ENCODE measurements around the gene KRTAP5-6.
"Not testable (repeated sequence)": the region's sequence is repeated elsewhere in the genome, so short reads cannot be mapped to it uniquely, and the experiment has no call there.

The KRTAP5-6 gene

DNA sequence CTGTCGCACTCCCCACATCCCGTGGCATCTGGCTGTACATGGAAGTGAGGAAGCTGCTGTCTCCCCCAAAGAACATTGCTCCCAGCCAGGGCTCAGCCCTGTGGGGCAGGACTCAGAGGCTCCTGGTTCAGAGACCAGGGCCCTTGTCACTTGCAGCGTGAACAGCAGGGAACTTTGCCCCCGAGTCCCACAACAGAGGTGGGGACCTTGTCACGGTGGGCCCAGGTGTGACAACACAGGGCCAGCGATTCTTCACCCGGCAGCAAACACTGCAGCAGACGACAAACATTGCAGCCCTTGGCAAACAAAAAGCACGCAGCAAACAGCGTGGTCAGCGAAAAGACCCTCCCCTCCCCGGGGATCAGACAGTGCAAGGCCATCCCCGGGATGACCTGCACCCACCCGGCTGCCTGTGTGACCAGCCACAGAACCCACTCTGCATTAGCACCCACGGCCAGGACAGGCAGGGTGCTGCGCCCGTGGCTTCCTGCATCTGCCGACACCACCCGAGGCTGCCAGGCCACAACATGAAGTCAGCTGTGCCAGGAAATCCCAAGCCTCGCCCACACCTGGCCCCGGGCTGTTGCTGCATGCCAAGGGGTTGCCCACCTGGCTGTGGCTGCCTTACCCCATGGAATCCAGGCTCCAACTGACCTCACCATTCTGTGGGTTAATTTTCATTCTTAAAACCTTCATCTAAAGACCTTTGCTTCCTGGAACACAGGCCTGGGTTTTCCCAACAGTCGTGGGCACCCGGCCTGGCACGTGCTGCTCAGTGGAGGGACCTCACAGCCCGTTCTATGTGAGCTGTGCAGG is 35.3 kb upstream of the KRTAP5-6 start:
- not testable (repeated sequence) for DNase-seq (ENCODE audit: low read depth in 2 of 2)

DNA sequence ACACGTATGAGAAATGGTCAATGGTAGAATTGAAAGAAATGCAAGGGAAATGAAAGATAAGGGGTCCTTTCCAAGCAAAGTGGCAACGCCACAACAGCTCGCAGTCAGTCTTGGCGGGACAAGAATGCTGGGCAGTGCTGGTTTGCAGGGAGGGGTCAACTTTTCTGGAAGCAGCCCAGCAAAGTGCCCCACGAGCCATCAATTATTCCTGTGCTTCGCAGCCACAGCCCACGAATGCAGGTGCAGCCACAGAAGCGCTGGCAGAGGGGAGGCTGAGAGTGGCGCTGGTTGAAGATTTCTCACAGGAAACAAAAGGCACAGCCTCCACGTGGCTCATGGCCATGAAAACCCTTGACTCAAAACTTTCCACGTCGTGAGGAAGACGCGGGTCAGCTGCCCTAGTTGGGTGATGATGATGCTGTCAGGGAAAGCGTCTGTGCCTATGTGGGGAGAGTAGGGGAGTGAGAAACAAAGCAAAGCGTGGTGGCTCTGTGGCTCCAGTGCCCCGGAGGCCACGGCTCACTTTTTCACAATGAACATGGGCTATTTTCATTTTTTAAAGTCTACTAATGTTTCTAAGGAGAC is 34.2 kb upstream of the KRTAP5-6 start:
- not testable (repeated sequence) for DNase-seq (ENCODE audit: low read depth in 2 of 2)

DNA sequence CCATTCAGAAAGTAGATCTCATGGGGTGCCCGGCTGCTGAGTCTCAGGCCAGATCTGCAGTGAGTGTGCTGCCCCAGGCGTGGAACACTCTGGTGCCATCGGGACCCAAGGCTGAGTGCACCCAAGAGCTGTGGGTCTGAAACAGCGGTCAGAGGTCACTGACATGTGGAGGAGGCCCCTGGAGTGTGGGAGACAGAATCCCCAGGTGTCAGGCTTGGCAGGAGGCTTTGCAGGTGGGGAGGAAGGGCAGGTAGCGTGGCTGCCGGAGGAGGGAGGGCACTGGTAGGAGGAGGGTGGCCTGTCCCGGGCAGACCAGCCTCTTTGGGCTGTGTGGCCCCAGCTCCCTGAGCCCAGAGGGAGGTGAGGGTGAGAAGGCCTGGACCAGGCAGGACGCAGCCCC is 31.7 kb upstream of the KRTAP5-6 start:
- DNase-seq (ENCODE audit: low read depth in 2 of 2) = no peak

DNA sequence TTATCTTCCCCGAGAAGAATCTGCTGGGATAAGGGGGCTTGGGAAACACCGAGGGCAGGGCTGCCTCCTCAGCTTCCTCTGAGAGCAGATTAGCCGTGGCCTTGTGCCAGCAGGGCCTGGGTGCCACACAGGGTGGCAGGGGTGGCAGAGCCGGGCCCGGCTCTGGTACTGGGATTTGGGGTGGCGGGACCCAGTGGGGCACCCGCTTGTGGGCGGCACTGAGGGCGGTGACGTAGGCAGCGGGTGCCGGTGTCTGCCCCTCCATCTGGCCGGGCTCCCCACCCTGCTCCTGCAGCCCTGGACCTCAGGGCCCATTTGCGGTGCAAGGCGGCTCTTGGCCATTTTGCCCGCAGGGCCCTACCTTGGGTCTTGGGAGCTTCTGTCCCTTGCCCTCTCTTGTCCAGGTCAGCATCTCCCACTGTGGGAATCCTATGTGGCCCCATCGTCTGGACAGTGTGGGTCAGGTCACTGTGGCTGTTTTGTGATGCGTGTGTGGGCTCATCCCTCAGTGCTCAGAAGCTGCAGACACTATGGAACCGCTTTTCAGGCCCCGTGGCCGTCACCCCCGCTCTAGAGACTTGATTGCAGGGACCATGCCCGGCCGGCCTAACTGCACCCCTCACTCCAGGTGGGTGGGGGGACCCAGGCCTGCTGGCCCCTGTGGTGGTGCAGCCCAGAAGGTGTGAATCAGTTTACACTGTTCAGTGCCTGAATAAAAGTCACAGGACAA is 29.7 kb upstream of the KRTAP5-6 start:
- DNase-seq (ENCODE audit: low read depth in 2 of 2) = no peak

DNA sequence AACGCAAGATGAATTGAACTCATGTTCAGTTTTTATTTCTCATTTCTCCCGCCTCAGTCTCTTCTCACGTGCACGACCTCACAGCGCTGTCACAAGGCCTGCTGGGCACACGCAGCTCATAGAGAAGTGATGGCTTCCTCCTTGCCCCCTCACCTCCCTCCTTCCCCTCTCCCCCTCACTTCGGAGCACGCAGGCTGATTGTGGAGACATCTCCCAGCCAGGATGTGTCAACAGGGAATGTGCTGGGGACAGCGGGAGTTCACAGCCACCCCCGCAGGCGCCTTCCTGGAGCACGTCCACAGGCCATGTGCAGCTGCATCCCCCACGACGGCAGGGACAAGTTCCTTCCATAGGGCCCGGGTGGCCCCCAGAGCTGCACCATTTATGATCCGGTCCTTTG is 29.1 kb upstream of the KRTAP5-6 start:
- no peak for DNase-seq (ENCODE audit: low read depth in 2 of 2)

DNA sequence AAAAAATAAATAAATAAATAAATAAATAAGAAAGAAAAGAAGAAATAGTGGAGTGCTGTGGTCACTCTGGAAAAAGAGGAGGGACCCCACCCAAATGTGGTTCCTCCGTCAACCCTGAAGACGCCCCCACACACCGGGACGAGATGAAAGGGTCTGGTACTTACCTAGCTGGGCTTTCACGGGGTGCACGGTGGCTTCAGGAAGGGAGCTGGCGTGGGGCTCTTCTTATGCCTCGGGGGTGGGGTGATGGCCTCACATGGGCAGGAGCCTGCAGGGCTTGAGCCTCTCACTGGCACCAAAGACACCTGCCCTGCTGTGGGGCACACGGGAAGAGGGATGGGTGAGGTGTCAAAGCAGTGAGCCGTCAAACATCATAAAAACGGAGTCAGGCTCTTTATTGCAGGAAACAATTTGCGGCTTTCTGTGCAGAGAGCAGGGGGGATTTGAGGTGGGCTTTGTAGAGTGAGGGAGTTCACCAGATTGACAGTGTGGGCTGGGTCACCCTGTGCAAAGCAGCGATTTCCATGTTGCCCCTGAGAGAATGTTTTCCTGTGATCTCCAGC is 28.0 kb upstream of the KRTAP5-6 start:
- DNase-seq (ENCODE audit: low read depth in 2 of 2) = no peak

DNA sequence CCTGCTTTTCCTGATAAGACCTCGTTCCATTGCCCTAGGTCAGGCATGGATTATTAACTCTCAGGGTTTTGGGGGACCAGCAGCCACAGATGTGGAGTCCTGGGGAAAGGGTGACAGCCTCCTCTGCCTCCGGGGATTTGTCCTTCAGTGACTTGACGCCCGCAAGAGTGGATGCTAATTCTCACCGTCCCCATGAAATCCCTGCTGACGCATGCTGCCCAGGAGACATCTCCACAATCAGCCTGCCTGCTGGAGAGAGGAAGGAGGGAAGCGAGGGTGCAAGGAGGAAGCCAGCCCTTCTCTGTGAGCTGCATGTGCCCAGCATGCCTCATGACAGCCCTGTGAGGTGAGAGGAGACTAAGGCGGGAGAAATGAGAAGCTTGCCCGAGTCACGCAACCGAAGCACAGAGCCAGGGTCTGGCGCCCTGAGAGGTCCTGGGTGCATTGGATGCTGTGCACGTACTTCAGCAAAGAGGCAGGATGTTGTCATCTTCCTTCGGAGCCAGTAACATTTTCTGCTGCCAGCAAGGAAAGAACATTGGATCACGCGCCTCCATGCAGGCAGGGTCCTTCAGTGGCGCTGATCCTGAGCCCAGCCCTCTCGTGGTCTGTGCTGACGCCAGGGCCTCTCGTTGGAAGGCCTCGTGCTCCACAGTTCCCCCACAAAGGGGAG is 27.3 kb upstream of the KRTAP5-6 start:
- no peak for DNase-seq (ENCODE audit: low read depth in 2 of 2)

DNA sequence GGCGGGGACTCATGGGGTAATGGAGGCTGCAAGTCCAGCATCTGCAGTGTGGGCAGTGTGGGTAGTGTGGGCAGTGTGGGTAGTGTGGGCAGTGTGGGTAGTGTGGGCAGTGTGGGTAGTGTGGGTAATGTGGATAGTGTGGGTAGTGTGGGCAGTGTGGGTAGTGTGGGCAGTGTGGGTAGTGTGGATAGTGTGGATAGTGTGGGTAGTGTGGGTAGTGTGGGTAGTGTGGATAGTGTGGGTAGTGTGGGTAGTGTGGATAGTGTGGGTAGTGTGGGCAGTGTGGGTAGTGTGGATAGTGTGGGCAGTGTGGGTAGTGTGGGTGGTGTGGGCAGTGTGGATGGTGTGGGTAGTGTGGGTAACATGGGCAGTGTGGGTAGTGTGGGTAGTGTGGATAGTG is 26.5 kb upstream of the KRTAP5-6 start:
- not testable (repeated sequence) for DNase-seq (ENCODE audit: low read depth in 2 of 2)

DNA sequence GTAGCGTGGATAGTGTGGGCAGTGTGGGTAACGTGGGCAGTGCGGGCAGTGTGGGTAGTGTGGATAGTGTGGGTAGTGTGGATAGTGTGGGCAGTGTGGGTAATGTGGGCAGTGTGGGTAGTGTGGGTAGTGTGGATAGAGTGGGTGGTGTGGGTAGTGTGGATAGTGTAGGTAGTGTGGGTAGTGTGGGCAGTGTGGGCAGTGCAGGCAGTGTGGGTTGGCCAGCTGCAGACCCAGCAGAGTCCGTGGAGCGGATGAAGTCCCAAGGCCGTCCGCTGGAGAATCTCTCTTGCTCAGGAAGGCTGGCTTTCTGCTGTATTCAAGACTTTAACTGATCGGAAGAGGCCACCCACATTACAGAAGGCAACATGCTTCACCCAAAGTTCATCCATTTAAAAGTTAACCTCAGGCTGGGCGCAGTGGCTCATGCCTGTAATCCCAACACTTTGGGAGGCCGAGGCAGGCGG is 26.1 kb upstream of the KRTAP5-6 start:
- no peak for DNase-seq (ENCODE audit: low read depth in 2 of 2)

DNA sequence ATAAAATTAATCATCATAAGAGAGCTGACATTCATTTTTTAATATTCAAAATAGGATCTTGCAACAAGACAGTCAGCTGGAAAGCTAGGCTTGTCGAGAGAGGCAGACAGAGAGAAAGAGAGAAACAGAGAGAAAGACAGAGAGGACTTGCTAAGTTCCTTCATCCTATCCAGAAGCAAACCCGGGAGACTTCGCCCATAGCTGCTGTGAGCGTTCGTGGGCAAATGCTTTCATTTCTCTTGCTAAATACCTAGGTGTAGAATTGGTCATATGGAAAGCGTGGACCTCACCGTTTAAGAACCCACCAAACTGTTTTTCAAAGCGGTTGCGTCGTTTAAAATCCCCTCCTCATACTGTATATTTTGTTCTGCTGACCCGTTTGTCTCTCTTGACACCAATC is 25.3 kb upstream of the KRTAP5-6 start:
- DNase-seq (ENCODE audit: low read depth in 2 of 2) = no peak

DNA sequence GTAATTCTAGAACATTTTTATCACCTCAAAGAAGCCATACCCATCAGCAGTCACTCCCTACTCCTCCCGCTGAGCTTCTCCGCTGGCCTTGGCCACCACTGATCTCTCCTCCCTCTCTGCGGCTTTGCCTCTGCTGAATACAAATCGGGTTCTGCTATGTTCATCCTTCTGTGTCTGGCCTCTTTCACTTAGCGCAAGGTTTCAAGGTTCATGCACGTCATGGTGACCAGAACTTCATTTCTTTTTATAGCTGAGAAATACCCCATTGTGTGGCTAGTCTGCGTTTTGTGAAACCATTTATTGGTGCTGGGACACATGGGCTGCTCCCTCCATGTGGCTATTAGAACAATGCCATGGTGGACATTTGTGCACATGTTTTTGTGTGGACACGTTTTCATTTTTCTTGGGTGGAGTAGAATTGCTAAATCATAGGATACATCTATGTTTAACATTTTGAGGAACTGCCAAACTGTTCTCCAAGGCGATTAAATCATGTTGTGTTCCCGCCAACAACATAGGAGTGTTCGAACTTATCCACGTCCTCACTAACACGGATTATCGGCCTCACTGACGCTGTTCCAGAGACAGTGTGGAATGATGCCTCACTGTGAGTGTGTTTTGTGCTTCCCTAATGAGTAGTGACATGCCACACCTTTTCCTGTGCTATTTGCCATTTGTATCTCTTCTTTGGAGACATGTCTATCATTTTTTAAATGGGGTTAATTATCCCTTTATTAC is 24.2 kb upstream of the KRTAP5-6 start:
- DNase-seq (ENCODE audit: low read depth in 2 of 2) = no peak

DNA sequence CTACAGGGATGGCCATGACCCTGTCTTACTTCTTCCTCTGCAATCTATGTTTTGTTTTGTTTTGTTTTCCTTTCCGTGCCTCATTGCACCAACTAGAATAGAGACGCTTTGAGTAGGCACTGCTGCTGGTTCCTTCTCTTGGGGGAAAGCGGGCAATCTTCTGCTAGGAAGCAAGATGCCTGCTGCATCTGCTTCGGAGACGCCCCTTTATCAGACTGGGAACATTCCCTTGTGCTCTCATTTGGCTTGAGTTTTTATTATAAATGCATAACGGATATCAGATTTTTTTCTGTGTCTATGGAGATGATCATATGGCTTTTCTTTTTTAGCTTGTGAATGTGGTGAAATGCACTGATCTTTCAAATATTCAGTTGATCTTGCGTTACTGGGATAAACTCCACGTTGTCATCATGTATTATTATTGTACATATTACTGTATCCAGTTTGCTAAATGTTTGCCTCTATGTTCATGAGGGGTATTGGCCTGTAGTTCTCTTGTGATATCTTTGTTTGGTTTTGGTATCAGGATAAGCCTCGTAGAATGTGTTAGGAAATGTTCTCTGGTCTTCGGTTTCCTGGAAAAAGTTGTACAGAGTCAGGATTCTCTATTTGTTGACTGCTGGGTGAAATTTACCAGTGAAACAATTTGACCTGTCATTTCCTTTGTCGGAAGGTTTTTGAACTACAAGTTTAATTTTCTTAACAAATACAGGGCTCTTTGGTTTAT is 23.4 kb upstream of the KRTAP5-6 start:
- DNase-seq (ENCODE audit: low read depth in 2 of 2) = no peak

DNA sequence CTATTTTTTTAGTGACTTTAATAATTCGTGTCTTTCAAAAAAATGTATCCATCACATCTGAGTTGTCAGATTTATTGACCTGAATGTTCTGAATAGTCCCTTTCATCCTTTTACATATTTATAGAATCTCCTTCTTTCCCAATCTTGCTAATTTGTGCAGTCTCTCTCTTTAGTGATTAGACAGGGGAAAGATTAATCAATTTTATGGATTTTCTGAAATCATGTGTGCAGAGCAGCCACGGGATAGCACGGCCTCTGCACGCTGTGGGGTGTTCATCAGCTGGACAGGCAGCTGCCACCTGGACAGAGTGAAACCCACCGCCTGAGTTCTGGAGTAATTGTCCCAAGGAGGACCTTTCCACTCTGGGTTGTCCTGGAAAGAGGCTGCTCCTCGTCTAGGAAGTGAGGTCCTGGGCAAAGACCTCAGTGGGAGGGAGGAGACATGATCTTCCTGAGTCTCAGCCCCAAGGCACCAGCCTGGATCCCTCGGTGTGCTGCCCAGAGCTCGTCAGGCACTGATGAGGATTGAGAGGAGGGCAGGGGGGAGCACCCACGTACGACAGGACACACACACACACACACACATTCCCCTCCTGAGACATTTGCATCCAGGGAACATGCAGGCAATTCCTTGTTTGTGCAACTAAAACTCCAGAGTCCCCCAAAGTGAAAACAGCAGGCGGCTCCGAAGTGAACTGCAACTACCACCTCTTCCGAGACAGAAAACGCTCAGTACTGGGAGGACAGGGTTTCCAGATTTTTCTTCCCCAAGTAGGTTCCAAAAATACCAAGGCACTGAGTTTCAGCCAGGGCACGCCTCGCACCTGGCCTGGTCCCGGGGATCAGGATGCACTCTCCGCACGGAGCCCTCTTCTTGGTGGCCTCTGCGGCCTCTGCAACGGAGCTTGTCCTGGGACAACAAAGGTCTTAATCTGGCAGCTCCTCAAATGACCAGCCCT is 22.5 kb upstream of the KRTAP5-6 start:
- no peak for DNase-seq (ENCODE audit: low read depth in 2 of 2)

DNA sequence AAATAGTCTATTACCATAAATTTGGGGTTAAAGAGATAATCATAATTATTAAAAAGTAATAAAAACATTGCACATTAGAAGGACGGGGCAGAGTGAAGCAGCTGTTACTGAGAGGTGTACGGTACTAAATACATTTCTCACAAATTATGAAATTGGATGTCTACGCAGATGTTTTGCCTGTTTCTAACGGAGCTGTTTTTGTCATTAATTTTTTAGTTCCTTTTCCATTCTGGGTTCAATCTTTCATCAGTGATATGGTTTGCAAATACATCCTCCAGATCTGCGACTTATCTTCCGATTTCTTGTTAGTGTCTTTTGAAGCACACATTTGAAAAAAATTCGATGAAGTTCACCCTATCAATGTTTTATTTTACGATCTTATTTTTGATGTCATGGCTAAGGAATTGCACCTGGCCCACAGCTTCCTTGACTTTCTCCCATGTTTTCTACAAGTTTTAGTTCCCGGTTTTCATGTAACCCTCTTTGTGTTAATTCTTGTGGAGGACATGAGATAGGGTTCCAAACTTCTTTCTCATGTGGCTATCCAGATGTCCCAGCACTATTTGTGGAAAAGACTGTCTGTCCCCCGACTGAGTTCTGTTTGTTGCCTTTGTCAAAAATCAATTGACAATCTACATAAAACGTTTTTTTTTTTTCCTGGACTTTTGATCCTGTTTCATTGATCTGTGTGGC is 21.3 kb upstream of the KRTAP5-6 start:
- no peak for DNase-seq (ENCODE audit: low read depth in 2 of 2)

DNA sequence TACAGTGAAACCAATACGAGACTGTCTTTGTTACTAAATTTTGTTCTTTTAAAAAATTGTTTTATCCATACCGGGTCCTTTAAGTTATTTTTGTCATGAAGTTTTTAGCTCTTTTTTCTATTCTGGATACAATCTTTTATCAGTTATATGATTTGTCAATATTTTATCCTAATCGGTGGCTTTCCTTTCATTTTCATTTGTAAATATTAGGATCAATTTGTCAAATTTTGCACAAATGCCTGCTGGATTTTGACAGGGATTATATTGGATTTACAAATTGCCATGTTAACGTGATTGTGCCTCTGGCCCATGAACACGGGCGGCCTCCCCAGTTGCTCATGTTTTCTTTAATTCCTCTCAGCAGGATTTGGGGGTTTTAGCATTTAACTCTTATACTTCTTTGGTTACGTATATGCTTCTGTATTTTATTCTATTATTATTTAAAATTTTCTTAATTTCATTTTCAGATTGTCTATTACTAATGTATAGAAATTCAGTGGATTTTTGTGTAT is 20.7 kb upstream of the KRTAP5-6 start:
- DNase-seq (ENCODE audit: low read depth in 2 of 2) = no peak

DNA sequence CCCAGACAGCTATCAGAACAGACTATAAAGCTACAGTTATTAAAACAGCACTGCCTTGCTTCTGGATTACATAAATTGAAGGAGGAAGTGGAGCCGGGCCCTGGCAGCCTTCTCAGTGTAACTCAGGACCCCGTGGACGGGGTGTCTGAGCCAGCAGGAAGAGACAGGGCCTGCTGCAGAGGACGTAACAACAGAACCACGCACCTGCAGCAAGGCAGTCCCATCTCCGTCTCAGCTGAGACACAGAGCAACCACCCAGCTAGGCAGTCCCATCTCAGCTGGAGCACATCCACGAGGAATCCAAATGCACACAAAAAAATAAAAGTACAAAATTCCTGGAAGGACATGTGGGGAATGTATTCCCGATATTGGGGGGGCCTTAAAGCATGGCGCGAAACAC is 17.1 kb upstream of the KRTAP5-6 start:
- no peak for DNase-seq (ENCODE audit: low read depth in 2 of 2)

DNA sequence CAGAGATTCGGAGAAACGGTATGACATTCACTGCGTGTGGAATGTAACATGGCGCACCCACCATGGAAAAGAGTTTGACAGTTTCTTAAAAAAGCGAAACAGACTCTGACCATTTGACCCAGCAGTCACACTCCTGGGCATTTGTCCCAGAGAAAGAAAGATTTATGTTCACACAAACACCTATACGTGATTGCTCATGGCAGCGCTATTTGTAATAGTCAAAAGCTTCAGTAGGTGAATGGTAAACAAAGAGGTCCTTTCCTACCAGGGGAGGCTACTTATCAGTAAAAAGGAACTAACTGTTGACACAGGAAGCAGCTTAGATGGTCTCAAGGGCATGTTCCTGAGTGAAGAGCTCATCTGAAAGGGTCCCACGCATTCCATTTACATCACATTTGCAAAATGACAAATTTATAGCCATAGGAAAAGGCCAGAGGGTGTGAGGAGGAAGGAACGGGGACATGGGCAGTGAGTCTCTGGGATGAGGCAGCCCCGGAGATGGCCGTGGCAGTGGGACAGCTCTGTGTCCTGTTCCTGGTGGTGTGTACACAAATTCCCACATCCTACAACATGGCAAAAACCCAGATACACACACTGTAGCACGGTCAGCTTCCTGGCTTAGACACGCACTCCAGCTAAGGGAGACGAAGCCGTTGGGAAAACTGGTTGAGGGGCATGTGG is 14.6 kb upstream of the KRTAP5-6 start:
- no peak for DNase-seq (ENCODE audit: low read depth in 2 of 2)

DNA sequence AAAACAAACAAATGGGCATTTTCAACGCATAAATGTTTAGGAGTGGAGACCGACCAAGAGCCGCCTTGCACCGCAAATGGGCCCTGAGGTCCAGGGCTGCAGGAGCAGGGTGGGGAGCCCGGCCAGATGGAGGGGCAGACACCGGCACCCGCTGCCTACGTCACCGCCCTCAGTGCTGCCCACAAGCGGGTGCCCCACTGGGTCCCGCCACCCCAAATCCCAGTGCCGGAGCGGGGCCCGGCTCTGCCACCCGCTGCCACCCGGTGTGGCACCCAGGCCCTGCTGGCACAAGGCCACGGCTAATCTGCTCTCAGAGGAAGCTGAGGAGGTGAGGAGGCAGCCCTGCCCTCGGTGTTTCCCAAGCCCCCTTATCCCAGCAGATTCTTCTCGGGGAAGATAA is 13.8 kb upstream of the KRTAP5-6 start:
- not testable (repeated sequence) for DNase-seq (ENCODE audit: low read depth in 2 of 2)

Data from stimulated activated CD8-positive, alpha-beta memory T cell treated with anti-CD3 and anti-CD28 coated beads, Interleukin-7, amount 100 ng/mL, for 1 hour (primary cell).